ENCODE measurements around the gene G3BP2.

The G3BP2 gene

GRCh38 chr4:75629239-75629638 is 44.0 kb downstream of the G3BP2 start:
- Histone ChIP-seq H3K4me1 (ENCODE audit: insufficient read depth, poor library complexity, severe bottlenecking) (peaks cover 8% of the 10 kb centered on the region), H3K27ac (ENCODE audit: poor library complexity, severe bottlenecking) (no peak overlapping the region), H3K4me3 (ENCODE audit: severe bottlenecking) (no peak overlapping the region), H3K9me3 (ENCODE audit: severe bottlenecking) (no peaks in the 10 kb centered on the region), H3K36me3 (ENCODE audit: low read depth) (no peaks in the 10 kb centered on the region), H3K27me3 (ENCODE audit: insufficient read depth, poor library complexity, severe bottlenecking) (no peaks in the 10 kb centered on the region)
- DNase-seq (ENCODE audit: low spot score) (no peak), ATAC-seq (ENCODE audit: low read depth) (no peak)
- TF ChIP-seq CTCF (IDR thresholded peaks at IDR 0.05; ENCODE audit: poor library complexity, severe bottlenecking), result no peak

- Histone ChIP-seq H3K27me3 (ENCODE audit: insufficient read depth, poor library complexity, severe bottlenecking) (no peaks in the 10 kb centered on the region), H3K4me1 (ENCODE audit: insufficient read depth, poor library complexity, severe bottlenecking) (no peaks in the 10 kb centered on the region), H3K27ac (ENCODE audit: poor library complexity, severe bottlenecking) (no peak overlapping the region), H3K9me3 (ENCODE audit: severe bottlenecking) (peaks cover 2% of the 10 kb centered on the region), H3K4me3 (ENCODE audit: severe bottlenecking) (no peak overlapping the region), H3K36me3 (ENCODE audit: low read depth) (no peaks in the 10 kb centered on the region)
- no peak for ATAC-seq (ENCODE audit: low read depth)
- DNase-seq (ENCODE audit: low spot score), result no peak
- TF ChIP-seq CTCF (IDR thresholded peaks at IDR 0.05; ENCODE audit: poor library complexity, severe bottlenecking), result no peak
Measured at GRCh38 chr4:75623026-75623425, 50.2 kb downstream of the G3BP2 start.

- no peak for TF ChIP-seq CTCF (IDR thresholded peaks at IDR 0.05; ENCODE audit: poor library complexity, severe bottlenecking)
- no peak overlapping the region for H3K4me3 ChIP-seq (ENCODE audit: severe bottlenecking)
- no peaks in the 10 kb centered on the region for H3K4me1 ChIP-seq (ENCODE audit: insufficient read depth, poor library complexity, severe bottlenecking)
- H3K27ac ChIP-seq (ENCODE audit: poor library complexity, severe bottlenecking), result no peak overlapping the region
- H3K27me3 ChIP-seq (ENCODE audit: insufficient read depth, poor library complexity, severe bottlenecking), result no peaks in the 10 kb centered on the region
- ATAC-seq (ENCODE audit: low read depth) (no peak), DNase-seq (ENCODE audit: low spot score) (no peak)
- H3K9me3 ChIP-seq (ENCODE audit: severe bottlenecking), result peaks cover 2% of the 10 kb centered on the region
- H3K36me3 ChIP-seq (ENCODE audit: low read depth), result no peaks in the 10 kb centered on the region
Measured at GRCh38 chr4:75621715-75622114, 51.5 kb downstream of the G3BP2 start.

GRCh38 chr4:75612306-75612705 is 60.9 kb downstream of the G3BP2 start:
- Histone ChIP-seq H3K27me3 (ENCODE audit: insufficient read depth, poor library complexity, severe bottlenecking) (no peaks in the 10 kb centered on the region), H3K27ac (ENCODE audit: poor library complexity, severe bottlenecking) (no peak overlapping the region), H3K9me3 (ENCODE audit: severe bottlenecking) (no peaks in the 10 kb centered on the region), H3K36me3 (ENCODE audit: low read depth) (no peaks in the 10 kb centered on the region), H3K4me1 (ENCODE audit: insufficient read depth, poor library complexity, severe bottlenecking) (no peaks in the 10 kb centered on the region), H3K4me3 (ENCODE audit: severe bottlenecking) (no peak overlapping the region)
- ATAC-seq (ENCODE audit: low read depth) (no peak), DNase-seq (ENCODE audit: low spot score) (no peak)
- TF ChIP-seq CTCF (IDR thresholded peaks at IDR 0.05; ENCODE audit: poor library complexity, severe bottlenecking), result no peak

- H3K9me3 ChIP-seq (ENCODE audit: severe bottlenecking), result no peaks in the 10 kb centered on the region
- DNase-seq (ENCODE audit: low spot score) (no peak), ATAC-seq (ENCODE audit: low read depth) (no peak)
- TF ChIP-seq CTCF (IDR thresholded peaks at IDR 0.05; ENCODE audit: poor library complexity, severe bottlenecking), result no peak
- H3K36me3 ChIP-seq (ENCODE audit: low read depth), result no peaks in the 10 kb centered on the region
- H3K27ac ChIP-seq (ENCODE audit: poor library complexity, severe bottlenecking), result no peak overlapping the region
- H3K4me1 ChIP-seq (ENCODE audit: insufficient read depth, poor library complexity, severe bottlenecking), result no peaks in the 10 kb centered on the region
- H3K27me3 ChIP-seq (ENCODE audit: insufficient read depth, poor library complexity, severe bottlenecking), result no peaks in the 10 kb centered on the region
- H3K4me3 ChIP-seq (ENCODE audit: severe bottlenecking), result no peak overlapping the region
Measured at GRCh38 chr4:75605928-75606327, 67.3 kb downstream of the G3BP2 start.

Data from RWPE2 (cell line).